ENCODE measurements around the gene OVOL1. TPM values are rescaled to one million over a fixed set of nuclear protein-coding genes. Genes with fewer than 3 reads are reported as not detected.
"Not testable (repeated sequence)": the region's sequence is repeated elsewhere in the genome, so short reads cannot be mapped to it uniquely, and the experiment has no call there.

The OVOL1 gene
- total RNA-seq: 0.10 and 0.36 TPM in 2 replicates

GRCh38 chr11:65786786-65787636 is at the start of gene OVOL1:
Gene OVOL1, plus strand, starts transcription at chr11:65787063. Its CDS starts 311 bp downstream, at chr11:65787374.
- Mint-ChIP-seq H3K9me3 (no peaks in the 10 kb centered on the region), H3K27me3 (ENCODE audit: insufficient read depth) (peaks cover 53% of the 10 kb centered on the region), H3K4me3 (peak within 1 kb of the TSS; percentile 60), H3K4me1 (ENCODE audit: low read depth) (peaks cover 32% of the 10 kb centered on the region), H3K27ac (peak within 1 kb of the TSS; percentile 84), H3K36me3 (ENCODE audit: low read depth) (no peaks in the 10 kb centered on the region)
- DNase-seq (ENCODE audit: low spot score): no peak
- intact Hi-C loops (cut with micrococcal nuclease): no loop called here

- intact Hi-C loops (cut with micrococcal nuclease): no loop called here
- peaks cover 25% of the 10 kb centered on the region for H3K27me3 Mint-ChIP-seq (ENCODE audit: insufficient read depth)
- no peak overlapping the region for H3K4me3 Mint-ChIP-seq
- H3K36me3 Mint-ChIP-seq (ENCODE audit: low read depth): no peaks in the 10 kb centered on the region
- H3K27ac Mint-ChIP-seq: no peak overlapping the region
- no peak for DNase-seq (ENCODE audit: low spot score)
- peaks cover 25% of the 10 kb centered on the region for H3K9me3 Mint-ChIP-seq
- H3K4me1 Mint-ChIP-seq (ENCODE audit: low read depth): no peaks in the 10 kb centered on the region
These were observed 47.8 kb upstream of the OVOL1 start for GRCh38 chr11:65739022-65739421.

GRCh38 chr11:65741185-65741584 is 45.7 kb upstream of the OVOL1 start:
- Mint-ChIP-seq H3K27ac (no peak overlapping the region), H3K9me3 (peaks cover 20% of the 10 kb centered on the region), H3K4me3 (no peak overlapping the region), H3K4me1 (ENCODE audit: low read depth) (no peaks in the 10 kb centered on the region), H3K36me3 (ENCODE audit: low read depth) (no peaks in the 10 kb centered on the region), H3K27me3 (ENCODE audit: insufficient read depth) (peaks cover 22% of the 10 kb centered on the region)
- DNase-seq (ENCODE audit: low spot score): no peak
- intact Hi-C loops (cut with micrococcal nuclease): no loop called here

GRCh38 chr11:65742353-65742752 is 44.5 kb upstream of the OVOL1 start:
- Mint-ChIP-seq H3K36me3 (ENCODE audit: low read depth) (no peaks in the 10 kb centered on the region), H3K27ac (no peak overlapping the region), H3K4me1 (ENCODE audit: low read depth) (no peaks in the 10 kb centered on the region), H3K9me3 (peaks cover 10% of the 10 kb centered on the region), H3K4me3 (no peak overlapping the region), H3K27me3 (ENCODE audit: insufficient read depth) (peaks cover 22% of the 10 kb centered on the region)
- no peak for DNase-seq (ENCODE audit: low spot score)
- intact Hi-C loops (cut with micrococcal nuclease): no loop called here

GRCh38 chr11:65743681-65744025 is 43.2 kb upstream of the OVOL1 start:
- Mint-ChIP-seq H3K4me3 (no peak overlapping the region), H3K27me3 (ENCODE audit: insufficient read depth) (peaks cover 17% of the 10 kb centered on the region), H3K27ac (no peak overlapping the region), H3K9me3 (peaks cover under 1% of the 10 kb centered on the region), H3K36me3 (ENCODE audit: low read depth) (no peaks in the 10 kb centered on the region), H3K4me1 (ENCODE audit: low read depth) (no peaks in the 10 kb centered on the region)
- intact Hi-C loops (cut with micrococcal nuclease): no loop called here
- no peak for DNase-seq (ENCODE audit: low spot score)

- H3K27ac Mint-ChIP-seq: no peak overlapping the region
- intact Hi-C loops (cut with micrococcal nuclease): no loop called here
- DNase-seq (ENCODE audit: low spot score): no peak
These were observed 42.7 kb upstream of the OVOL1 start for GRCh38 chr11:65744026-65744698.

GRCh38 chr11:65744699-65745042 is 42.2 kb upstream of the OVOL1 start:
- Mint-ChIP-seq H3K27ac (no peak overlapping the region), H3K36me3 (ENCODE audit: low read depth) (no peaks in the 10 kb centered on the region), H3K9me3 (no peaks in the 10 kb centered on the region), H3K27me3 (ENCODE audit: insufficient read depth) (peaks cover 26% of the 10 kb centered on the region), H3K4me1 (ENCODE audit: low read depth) (no peaks in the 10 kb centered on the region), H3K4me3 (no peak overlapping the region)
- no peak for DNase-seq (ENCODE audit: low spot score)
- intact Hi-C loops (cut with micrococcal nuclease): no loop called here

More at GRCh38 chr11:65744026-65744698, 42.7 kb upstream of the OVOL1 start:
- Mint-ChIP-seq H3K4me1 (ENCODE audit: low read depth) (no peaks in the 10 kb centered on the region), H3K4me3 (no peak overlapping the region), H3K36me3 (ENCODE audit: low read depth) (no peaks in the 10 kb centered on the region), H3K27me3 (ENCODE audit: insufficient read depth) (peaks cover 21% of the 10 kb centered on the region), H3K9me3 (no peaks in the 10 kb centered on the region)

- Mint-ChIP-seq H3K9me3 (no peaks in the 10 kb centered on the region), H3K36me3 (ENCODE audit: low read depth) (no peaks in the 10 kb centered on the region), H3K4me1 (ENCODE audit: low read depth) (no peaks in the 10 kb centered on the region), H3K27ac (no peak overlapping the region), H3K4me3 (no peak overlapping the region), H3K27me3 (ENCODE audit: insufficient read depth) (peaks cover 28% of the 10 kb centered on the region)
- intact Hi-C loops (cut with micrococcal nuclease): no loop called here
- DNase-seq (ENCODE audit: low spot score): no peak
These were observed 41.8 kb upstream of the OVOL1 start for GRCh38 chr11:65745049-65745448.

- intact Hi-C loops (cut with micrococcal nuclease): loop anchor here (10.0 kb wide), 1 partner anchor 53 kb away; no protein-coding TSS in a partner anchor
- DNase-seq (ENCODE audit: low spot score); H3K27ac Mint-ChIP-seq; H3K4me3 Mint-ChIP-seq; H3K36me3 Mint-ChIP-seq (ENCODE audit: low read depth); H3K4me1 Mint-ChIP-seq (ENCODE audit: low read depth); H3K9me3 Mint-ChIP-seq: not testable (repeated sequence)
- peaks cover 13% of the 10 kb centered on the region for H3K27me3 Mint-ChIP-seq (ENCODE audit: insufficient read depth)
These were observed 24.7 kb upstream of the OVOL1 start for GRCh38 chr11:65762169-65762568.

GRCh38 chr11:65762816-65763215 is 24.0 kb upstream of the OVOL1 start:
- H3K36me3 Mint-ChIP-seq (ENCODE audit: low read depth); H3K27ac Mint-ChIP-seq; H3K9me3 Mint-ChIP-seq; H3K4me1 Mint-ChIP-seq (ENCODE audit: low read depth); H3K4me3 Mint-ChIP-seq; DNase-seq (ENCODE audit: low spot score): not testable (repeated sequence)
- intact Hi-C loops (cut with micrococcal nuclease): loop anchor here (10.0 kb wide), 1 partner anchor 52 kb away; no protein-coding TSS in a partner anchor
- H3K27me3 Mint-ChIP-seq (ENCODE audit: insufficient read depth): peaks cover 13% of the 10 kb centered on the region

- H3K9me3 Mint-ChIP-seq: no peaks in the 10 kb centered on the region
- H3K27ac Mint-ChIP-seq: no peak overlapping the region
These were observed 22.4 kb upstream of the OVOL1 start for GRCh38 chr11:65764434-65764833.

GRCh38 chr11:65766535-65766934 is 20.3 kb upstream of the OVOL1 start:
- no peak for DNase-seq (ENCODE audit: low spot score)
- Mint-ChIP-seq H3K4me3 (no peak overlapping the region), H3K27ac (no peak overlapping the region), H3K4me1 (ENCODE audit: low read depth) (peaks cover 5% of the 10 kb centered on the region), H3K36me3 (ENCODE audit: low read depth) (no peaks in the 10 kb centered on the region), H3K9me3 (no peaks in the 10 kb centered on the region), H3K27me3 (ENCODE audit: insufficient read depth) (peaks cover 2% of the 10 kb centered on the region)
- intact Hi-C loops (cut with micrococcal nuclease): loop anchor here (10.0 kb wide), 1 partner anchor 48 kb away; no protein-coding TSS in a partner anchor

More at GRCh38 chr11:65764434-65764833, 22.4 kb upstream of the OVOL1 start:
- intact Hi-C loops (cut with micrococcal nuclease): loop anchor here (10.0 kb wide), 1 partner anchor 50 kb away; no protein-coding TSS in a partner anchor
- H3K4me3 Mint-ChIP-seq: no peak overlapping the region
- H3K27me3 Mint-ChIP-seq (ENCODE audit: insufficient read depth): peaks cover 13% of the 10 kb centered on the region
- peaks cover under 1% of the 10 kb centered on the region for H3K4me1 Mint-ChIP-seq (ENCODE audit: low read depth)
- H3K36me3 Mint-ChIP-seq (ENCODE audit: low read depth): no peaks in the 10 kb centered on the region
- no peak for DNase-seq (ENCODE audit: low spot score)

- intact Hi-C loops (cut with micrococcal nuclease): loop anchor here (10.0 kb wide), 1 partner anchor 47 kb away; no protein-coding TSS in a partner anchor
- DNase-seq (ENCODE audit: low spot score): no peak
- no peak overlapping the region for H3K4me3 Mint-ChIP-seq
- no peaks in the 10 kb centered on the region for H3K9me3 Mint-ChIP-seq
- H3K4me1 Mint-ChIP-seq (ENCODE audit: low read depth): peaks cover 5% of the 10 kb centered on the region
- H3K36me3 Mint-ChIP-seq (ENCODE audit: low read depth): no peaks in the 10 kb centered on the region
- H3K27me3 Mint-ChIP-seq (ENCODE audit: insufficient read depth): no peaks in the 10 kb centered on the region
- H3K27ac Mint-ChIP-seq: no peak overlapping the region
These were observed 19.5 kb upstream of the OVOL1 start for GRCh38 chr11:65767406-65767805.
